ENCODE measurements around the gene TMEM120B.

Gene TMEM120B

DNA sequence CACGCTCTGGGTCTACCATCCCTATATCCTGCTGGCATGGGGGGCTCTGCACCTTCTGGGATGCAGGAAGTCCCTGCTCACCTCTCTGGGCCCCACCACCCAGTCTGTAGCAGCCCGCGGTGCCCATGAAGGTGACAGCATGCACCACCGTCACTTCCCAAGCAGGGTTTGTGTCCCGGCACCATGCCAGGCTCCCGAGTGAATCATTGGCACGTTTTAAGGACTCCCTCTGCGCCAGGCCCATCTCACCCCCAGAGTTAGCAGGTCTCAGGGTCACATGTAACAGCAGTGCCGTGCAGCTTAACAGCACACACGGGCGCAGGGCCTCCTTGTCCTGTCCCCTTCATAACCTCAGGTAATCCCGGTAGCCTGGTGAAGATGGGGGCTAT is 111.2 kb downstream of the TMEM120B start:
- no peak overlapping the region for H3K4me3 ChIP-seq
- TF ChIP-seq, protein P1, sequence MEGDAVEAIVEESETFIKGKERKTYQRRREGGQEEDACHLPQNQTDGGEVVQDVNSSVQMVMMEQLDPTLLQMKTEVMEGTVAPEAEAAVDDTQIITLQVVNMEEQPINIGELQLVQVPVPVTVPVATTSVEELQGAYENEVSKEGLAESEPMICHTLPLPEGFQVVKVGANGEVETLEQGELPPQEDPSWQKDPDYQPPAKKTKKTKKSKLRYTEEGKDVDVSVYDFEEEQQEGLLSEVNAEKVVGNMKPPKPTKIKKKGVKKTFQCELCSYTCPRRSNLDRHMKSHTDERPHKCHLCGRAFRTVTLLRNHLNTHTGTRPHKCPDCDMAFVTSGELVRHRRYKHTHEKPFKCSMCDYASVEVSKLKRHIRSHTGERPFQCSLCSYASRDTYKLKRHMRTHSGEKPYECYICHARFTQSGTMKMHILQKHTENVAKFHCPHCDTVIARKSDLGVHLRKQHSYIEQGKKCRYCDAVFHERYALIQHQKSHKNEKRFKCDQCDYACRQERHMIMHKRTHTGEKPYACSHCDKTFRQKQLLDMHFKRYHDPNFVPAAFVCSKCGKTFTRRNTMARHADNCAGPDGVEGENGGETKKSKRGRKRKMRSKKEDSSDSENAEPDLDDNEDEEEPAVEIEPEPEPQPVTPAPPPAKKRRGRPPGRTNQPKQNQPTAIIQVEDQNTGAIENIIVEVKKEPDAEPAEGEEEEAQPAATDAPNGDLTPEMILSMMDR (IDR thresholded peaks at IDR 0.05), result no peak
- no peak for DNase-seq (ENCODE audit: low spot score)
- no peak overlapping the region for H3K27ac ChIP-seq

DNA sequence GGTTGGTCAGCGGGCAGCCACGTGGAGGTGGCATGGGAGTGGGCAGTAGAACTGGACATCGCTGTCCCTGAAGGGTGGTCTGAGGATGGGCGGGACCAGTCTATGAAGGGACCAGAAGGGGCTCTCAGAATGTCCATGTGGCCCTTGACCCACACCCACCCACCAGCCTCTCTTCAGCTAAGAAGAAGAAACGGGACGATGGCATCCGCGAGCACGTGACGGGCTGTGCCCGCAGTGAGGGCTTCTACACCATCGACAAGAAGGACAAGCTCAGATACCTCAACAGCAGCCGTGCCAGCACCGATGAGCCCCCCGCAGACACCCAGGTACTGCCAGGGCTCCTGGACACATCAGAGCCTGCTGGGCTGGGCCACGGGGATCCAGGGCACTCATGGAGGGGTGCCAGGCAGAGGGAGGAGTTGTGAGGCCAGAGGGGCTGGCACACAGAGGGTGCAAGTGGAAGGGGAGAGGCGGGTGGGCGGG is 112.5 kb downstream of the TMEM120B start:
- H3K27ac ChIP-seq, result no peak overlapping the region
- no peak for DNase-seq (ENCODE audit: low spot score)
- no peak overlapping the region for H3K4me3 ChIP-seq
- TF ChIP-seq, protein P1 (IDR thresholded peaks at IDR 0.05), result no peak

DNA sequence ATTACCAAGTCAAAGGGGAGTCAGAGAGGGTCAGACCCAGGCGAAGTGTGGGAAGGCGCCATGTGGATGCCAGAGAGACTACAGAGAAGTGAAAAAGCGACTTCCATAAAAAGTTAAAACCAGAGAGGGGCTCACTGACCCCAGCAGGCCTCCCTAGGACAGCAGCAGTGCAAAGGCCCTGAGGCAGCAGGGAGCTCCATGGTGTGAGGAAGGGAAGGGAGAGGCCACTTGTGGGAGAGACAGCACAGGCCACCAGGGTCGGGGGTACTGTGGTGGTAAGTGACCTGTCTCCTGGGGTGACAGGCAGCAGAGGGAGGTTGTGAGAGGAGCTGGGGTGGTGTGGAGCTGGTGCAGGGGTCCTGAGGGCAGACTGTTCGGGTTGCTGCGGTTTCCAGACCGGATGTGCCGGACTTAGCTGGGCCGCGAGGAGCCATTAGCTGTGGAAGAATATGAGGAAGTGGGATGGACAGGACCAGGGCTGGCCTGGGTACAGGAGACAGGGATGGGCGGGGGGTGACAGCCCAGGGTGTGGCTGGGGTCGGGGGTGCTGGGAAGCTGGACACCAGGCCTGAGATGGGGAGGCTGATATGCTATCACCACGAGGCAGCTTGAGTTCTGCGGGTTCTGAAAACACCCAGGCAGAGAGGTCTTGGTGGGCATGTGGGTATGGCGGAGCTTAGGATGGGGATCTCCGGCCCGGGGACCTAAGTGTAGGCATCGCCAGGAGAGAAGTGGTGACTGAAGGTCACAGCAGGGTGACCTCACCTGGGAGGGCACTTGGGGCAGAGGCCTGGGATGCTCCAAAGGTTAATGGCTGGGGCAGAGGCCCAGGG is 114.0 kb downstream of the TMEM120B start:
- no peak overlapping the region for H3K27ac ChIP-seq
- no peak for DNase-seq (ENCODE audit: low spot score)
- H3K4me3 ChIP-seq, result no peak overlapping the region
- TF ChIP-seq, protein P1 (IDR thresholded peaks at IDR 0.05), result no peak

DNA sequence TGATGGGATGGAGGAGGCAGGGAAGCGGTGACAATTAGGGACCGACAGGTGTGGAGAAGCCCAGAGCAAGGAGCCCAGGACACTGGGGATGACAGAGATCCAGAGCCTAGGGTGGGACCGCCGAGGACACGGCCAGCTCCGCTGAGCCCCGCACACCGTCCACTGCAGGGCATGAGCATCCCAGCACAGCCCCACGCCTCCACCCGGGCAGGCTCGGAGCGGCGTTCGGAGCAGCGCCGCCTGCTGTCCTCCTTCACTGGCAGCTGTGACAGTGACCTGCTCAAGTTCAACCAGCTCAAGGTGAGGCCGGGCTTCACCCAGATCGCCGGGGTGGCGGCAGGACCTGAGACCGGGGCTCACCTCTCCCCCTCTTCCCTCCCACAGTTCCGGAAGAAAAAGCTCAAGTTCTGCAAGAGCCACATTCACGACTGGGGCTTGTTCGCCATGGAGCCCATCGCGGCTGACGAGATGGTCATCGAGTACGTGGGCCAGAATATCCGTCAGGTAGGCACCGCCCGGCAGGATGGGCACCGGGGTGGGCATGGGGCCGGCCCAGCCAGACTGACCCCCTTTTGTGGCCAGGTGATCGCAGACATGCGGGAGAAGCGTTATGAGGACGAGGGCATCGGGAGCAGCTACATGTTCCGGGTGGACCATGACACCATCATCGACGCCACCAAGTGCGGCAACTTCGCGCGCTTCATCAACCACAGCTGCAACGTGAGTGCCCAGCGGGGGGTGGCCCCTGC is 115.0 kb downstream of the TMEM120B start:
- Histone ChIP-seq H3K4me3 (no peak overlapping the region), H3K27ac (no peak overlapping the region)
- TF ChIP-seq, protein P1 (IDR thresholded peaks at IDR 0.05), result no peak
- no peak for DNase-seq (ENCODE audit: low spot score)

DNA sequence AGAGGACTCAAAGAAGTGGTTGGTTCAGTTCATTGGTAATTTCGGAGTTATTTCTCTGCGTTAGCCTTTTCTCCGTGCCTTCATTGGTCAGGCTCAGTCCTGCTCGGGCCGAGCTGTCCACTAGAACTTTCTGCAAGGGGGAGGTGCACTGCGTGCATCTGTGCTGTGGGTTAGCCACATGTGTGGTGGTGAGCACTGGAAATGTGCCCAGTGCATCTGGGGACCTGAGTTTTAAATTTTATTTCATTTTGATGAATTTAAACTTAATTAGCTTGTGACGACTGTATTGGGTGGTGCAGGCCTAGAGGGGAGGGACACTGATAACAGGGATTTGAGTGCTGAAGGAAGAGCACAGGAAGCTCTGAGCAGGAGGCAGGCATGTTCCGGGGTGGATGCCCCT is 115.8 kb downstream of the TMEM120B start:
- Histone ChIP-seq H3K27ac (no peak overlapping the region), H3K4me3 (no peak overlapping the region)
- TF ChIP-seq, protein P1 (IDR thresholded peaks at IDR 0.05), result no peak
- DNase-seq (ENCODE audit: low spot score), result no peak

DNA sequence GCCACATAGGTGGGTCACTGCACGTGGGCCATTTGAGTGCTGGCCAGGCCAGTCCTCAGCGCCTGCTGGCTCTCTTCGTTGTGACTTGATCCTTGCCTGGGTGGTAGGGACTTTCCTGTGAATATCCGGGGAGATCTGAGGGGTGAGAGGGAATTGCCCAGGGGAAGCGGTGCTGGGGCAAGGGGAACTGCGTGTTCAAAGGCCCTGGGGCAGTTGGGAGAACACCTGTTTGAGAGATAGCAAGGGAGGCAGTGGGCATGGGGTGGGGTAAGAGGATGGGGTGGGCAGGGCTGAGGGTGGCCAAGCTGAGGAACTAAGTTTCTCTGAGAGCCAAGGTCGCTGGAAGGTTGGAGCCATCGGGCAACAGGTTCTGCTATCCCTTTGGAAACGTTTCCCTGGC is 116.3 kb downstream of the TMEM120B start:
- DNase-seq (ENCODE audit: low spot score), result no peak
- TF ChIP-seq, protein P1 (IDR thresholded peaks at IDR 0.05), result no peak
- no peak overlapping the region for H3K4me3 ChIP-seq
- no peak overlapping the region for H3K27ac ChIP-seq
